HG03432 (cell line): ENCODE data around the gene FBXL16.
"Not testable (repeated sequence)": the region's sequence is repeated elsewhere in the genome, so short reads cannot be mapped to it uniquely, and the experiment has no call there.

Source experiments
- ATAC-seq: cut with Tn5 transposase; IDR thresholded peaks from one replicate; pipeline ENCODE4 v1.9.1; 2021; ENCODE audit warnings: mild to moderate bottlenecking, moderate library complexity; ENCODE audit not compliant: unreplicated experiment

FBXL16 gene

DNA sequence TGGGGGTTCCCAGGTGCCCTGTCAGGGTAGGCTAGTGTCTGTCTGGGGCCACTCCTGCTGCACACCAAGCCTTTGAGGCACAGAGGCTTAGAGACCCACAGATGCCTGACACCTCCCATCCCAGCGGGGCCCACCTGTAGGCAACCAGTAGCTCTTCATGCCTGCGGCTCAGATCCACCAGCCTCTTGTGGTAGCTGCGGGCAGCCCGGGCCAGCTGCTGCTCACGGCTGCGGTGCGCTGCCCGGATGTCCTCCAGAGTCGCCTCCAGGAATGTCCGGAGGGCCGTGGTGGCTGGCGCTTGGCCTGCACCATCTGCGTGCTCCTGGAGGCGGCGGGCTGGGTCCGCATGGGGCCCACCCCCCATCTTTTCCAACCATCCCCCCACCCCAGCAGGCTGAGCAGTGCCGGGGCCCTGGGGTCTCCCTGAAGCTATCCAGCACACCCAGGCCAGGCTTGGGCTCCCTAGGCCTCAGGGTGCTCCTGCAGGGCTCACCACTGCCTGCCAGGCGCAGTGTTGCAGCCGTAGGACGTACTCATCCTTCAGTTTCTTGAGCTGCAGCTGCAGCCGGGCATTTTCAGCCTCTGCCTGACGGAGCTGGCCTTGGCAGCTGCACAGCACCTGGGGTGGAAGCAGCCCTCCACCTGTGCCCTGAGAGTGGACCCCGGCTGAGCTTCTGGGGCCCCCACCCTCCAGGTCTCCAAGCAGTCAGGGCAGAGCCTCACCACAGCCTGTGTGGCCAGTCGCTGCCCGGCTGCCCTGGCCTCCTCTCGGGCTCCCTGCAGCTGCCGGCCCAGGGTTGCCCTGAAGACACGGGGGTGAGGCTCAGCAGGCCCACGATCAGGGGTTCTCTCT is 18.8 kb upstream of the FBXL16 start:
- ATAC-seq, result no peak

DNA sequence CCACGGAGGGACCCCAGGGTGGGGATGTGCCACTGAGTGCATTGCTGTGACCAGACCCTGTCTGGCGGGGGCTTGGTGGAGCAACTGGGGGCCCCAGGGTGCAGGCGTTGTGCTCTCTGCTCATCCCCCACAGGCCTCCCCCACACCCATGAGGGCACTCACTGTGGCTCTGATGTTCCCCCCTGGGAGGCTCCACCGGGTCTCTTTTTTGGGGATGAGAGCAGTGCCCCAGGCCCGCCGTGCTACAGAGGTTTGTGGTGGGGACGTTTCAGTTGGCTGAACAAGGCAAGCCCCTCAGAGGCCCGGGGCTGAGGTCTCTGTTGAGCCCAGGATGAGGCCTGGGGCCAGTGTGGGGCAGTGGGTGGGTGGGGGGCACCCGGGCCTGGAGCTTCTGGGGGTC is 18.1 kb upstream of the FBXL16 start:
- ATAC-seq, result no peak

- ATAC-seq, result no peak
These were observed 17.4 kb upstream of the FBXL16 start for GRCh38 chr16:722835-723633.

DNA sequence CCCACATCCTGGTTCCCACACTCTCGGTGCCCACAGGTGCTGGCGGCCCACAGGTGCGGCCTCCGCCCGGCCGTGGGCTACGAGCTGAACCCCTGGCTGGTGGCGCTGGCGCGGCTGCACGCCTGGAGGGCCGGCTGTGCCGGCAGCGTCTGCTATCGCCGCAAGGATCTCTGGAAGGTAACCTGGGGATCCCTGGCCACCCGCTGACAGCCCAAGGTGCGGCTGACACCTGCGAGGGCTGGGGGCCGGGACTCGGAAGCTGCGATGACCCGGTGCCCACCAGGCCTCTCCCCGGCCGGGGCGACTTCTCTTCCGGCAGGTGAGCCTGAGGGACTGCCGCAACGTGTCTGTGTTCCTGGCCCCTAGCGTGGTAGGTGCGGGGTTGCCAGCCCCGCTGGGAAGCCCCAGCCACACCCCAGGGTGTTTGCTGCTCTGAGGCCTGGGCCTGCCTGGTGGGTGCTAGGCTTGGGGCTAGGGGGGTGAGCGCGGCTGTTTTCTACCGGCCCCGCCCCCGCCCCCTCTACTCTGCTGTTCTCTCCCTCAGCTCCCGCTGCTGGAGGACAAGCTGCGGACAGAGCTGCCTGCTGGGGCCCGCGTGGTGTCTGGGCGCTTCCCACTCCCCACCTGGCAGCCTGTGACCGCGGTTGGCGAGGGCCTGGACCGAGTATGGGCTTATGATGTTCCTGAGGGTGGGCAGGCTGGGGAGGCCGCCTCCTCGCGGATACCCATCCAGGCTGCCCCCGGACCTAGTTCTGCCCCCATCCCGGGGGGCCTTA is 16.4 kb upstream of the FBXL16 start:
- no peak for ATAC-seq

- ATAC-seq, result peak; percentile 62
These were observed 15.6 kb upstream of the FBXL16 start, which contains the start of gene ANTKMT for GRCh38 chr16:720990-721764. Gene ANTKMT (plus strand): TSS chr16:721146. CDS start chr16:721275, 129 bp downstream.

GRCh38 chr16:720447-720989 is 14.9 kb upstream of the FBXL16 start:
- peak; percentile 19 for ATAC-seq

- ATAC-seq, result no peak
These were observed 14.3 kb upstream of the FBXL16 start for GRCh38 chr16:719815-720446.

DNA sequence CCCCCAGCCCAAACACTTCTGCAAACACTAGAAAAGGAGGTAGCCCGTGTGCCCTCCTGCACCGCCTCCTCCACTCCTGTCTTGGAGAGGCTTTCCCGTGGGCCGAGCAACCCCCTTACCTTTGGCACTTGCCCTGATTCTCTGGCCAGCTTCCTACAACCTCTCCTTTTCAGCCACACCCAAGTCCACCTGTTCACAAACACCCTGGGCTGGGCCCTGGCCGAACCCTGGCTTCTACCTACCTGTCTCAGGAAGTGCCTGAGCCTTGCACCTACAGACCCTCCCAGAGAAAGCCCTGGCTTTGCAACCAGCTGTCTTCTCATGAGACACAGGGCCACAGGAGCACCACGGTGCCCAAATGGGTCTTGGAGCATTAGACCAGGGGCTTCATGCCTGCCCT is 13.3 kb upstream of the FBXL16 start:
- no peak for ATAC-seq

DNA sequence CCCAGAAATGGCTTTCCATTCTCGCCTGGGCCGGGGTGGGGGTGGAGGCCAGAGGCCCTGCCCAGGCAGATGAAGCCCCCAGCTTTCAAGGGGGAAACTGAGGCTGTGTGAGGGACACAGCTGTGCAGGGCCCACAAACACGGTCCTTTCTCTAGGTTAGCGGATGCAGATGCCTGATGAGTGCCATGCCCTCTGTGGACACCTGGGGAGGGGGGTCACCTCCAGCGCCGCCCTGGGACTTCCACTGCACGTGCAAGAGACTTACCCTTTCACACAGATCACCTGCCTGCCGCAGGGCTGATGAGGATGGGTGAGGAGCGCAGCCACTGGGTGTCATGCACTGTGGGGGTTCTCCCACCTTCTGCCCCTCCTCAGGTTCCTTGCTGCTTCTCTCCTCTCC is 12.8 kb upstream of the FBXL16 start:
- no peak for ATAC-seq

DNA sequence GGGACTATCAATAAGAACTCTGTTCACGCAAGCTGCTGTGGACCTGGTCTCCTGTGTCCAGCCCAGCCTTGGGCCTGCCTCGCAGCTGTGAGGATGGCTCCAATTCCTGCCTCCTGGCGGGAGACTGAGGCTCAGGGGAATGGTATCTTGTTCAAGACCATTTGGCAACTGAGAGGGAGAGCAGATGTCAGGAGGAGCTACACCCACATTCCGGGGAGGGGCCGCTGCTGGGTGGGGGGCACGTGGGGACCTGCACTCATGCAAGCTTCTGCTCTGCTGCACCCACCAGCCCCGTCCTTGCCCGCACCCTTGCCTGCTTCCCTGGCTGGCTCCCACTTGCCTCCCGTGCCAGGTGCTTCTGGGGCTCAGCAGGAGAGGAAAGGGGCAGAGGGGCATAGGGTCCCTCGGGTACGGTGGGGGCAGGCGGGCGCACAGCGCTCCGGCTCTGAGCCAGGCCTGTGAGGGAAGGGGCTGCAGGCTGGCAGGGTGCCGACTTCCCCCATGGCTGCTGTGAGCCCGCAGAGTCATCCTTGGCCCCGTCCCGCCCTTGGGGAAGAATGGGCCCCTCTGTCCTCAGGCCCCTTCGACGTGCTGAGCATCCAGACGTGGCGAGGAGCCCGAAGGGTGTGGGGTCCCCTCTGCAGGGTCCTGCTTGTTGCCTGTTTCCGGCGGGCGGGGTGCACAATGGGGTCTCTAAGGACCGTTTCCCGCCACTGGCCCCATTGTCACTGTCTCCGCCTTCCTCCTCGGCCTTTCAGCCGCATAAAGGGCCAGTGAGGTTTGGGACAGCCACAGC is 12.0 kb upstream of the FBXL16 start:
- ATAC-seq, result no peak

DNA sequence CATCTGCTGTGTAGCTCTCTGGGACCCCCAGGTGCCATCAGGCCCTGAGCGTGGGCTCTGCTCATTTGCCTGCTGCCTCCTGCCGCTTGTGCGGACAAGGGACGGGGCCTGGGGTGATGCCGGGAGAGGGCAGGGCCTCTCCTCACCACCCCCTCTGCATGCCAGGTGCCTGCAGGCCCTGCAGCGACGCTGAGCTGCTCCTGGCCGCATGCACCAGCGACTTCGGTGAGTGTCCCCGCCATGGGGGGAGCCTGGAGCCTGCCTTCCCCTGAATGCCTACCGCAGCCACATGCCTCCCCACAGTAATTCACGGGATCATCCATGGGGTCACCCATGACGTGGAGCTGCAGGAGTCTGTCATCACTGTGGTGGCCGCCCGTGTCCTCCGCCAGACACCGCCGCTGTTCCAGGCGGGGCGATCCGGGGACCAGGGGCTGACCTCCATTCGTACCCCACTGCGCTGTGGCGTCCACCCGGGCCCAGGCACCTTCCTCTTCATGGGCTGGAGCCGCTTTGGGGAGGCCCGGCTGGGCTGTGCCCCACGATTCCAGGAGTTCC is 11.2 kb upstream of the FBXL16 start:
- no peak for ATAC-seq

GRCh38 chr16:716200-716568 is 10.6 kb upstream of the FBXL16 start:
- ATAC-seq, result no peak

- peak; percentile 12 for ATAC-seq
These were observed 10.0 kb upstream of the FBXL16 start for GRCh38 chr16:715477-716199.

- peak; percentile 73 for ATAC-seq
These were observed 9.2 kb upstream of the FBXL16 start, which contains the start of gene METRN for GRCh38 chr16:714558-715476. Gene METRN (plus strand): TSS chr16:715118. CDS start chr16:715290, 172 bp downstream.

- ATAC-seq, result no peak
These were observed 8.5 kb upstream of the FBXL16 start for GRCh38 chr16:714079-714478.

- ATAC-seq, result not testable (repeated sequence)
These were observed 7.2 kb upstream of the FBXL16 start for GRCh38 chr16:712740-713250.
